HCT116 (cell line): ENCODE results near the gene DAZAP1.

Source experiments
- CBX3 ChIP-seq: IDR thresholded peaks from 2 replicates; pipeline ENCODE4 v1.6.1; 2012; ENCODE audit warnings: low read depth
- EZH2 ChIP-seq: fragments of 200-600 bp; sonication (generic); IDR thresholded peaks from 2 replicates; pipeline ENCODE4 v1.6.1; 2017; ENCODE audit warnings: antibody characterized with exemption, mixed run types
- POLR2A ChIP-seq: IDR thresholded peaks from 2 replicates; pipeline ENCODE4 v1.7.0; 2011; ENCODE audit warnings: borderline replicate concordance; ENCODE audit not compliant: insufficient read depth, insufficient read length; ENCODE audit errors: extremely low read depth
- ZNF274 ChIP-seq: fragments of 200-500 bp; sonication (Bioruptor generic); IDR thresholded peaks from 2 replicates; pipeline ENCODE4 v1.6.1; 2014; ENCODE audit warnings: mild to moderate bottlenecking, low read depth, low read length, inconsistent platforms

DNA sequence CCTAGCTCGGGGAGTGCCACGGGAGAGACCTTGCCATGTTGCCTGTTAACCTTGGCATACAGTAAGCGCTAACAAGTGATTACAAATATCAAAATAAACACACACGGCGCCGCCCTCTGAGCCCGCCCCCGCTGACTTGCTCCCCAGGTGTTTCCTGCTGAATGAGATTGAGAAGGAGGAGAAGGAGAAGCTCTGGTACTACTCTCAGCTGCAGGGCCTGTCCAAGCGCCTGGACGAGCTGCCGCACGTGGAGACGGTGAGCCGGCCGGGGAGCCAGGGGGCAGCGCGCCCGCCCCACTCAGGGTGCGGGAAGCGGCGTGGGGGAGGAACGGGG lies 47.6 kb downstream of the DAZAP1 start:
- TF ChIP-seq POLR2A (no peak), EZH2 (no peak), CBX3 (no peak), ZNF274 (no peak)
